ENCODE measurements around the gene SIRPB1.

The SIRPB1 gene

DNA sequence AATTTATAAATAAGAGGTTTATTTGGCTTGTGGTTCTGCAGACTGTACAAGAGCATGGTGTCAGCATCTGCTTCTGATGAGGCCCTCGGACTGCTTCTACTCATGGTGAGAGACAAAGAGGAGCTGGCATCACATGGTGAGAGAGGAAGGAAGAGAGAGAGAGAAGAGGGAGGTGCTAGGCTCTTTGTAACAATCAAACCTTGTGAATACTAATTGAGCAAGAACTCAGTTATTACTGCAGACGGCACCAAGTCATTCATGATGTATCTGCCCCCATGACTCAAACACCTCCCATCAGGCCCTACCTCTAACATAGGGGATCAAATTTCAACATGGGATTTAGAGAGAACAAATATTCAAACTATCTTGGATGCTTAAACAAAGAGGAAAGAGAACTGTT is 44.1 kb upstream of the SIRPB1 start:
- Histone ChIP-seq H3K4me3 (ENCODE audit: low read depth, low read length, poor library complexity, severe bottlenecking) (no peak overlapping the region), H3F3A (ENCODE audit: insufficient read depth, low read length) (no peaks in the 10 kb centered on the region), H3K9ac (ENCODE audit: low read length) (no peak overlapping the region), H2AFZ (ENCODE audit: low read length) (no peak overlapping the region), H3K27ac (ENCODE audit: low read depth, low read length, poor library complexity, severe bottlenecking) (no peak overlapping the region), H3K79me2 (ENCODE audit: insufficient read depth, low read length) (no peaks in the 10 kb centered on the region), H3K9me2 (ENCODE audit: low read depth, low read length) (no peaks in the 10 kb centered on the region), H3K9me3 (ENCODE audit: low read length) (no peaks in the 10 kb centered on the region), H3K36me3 (ENCODE audit: insufficient read depth, low read length) (no peaks in the 10 kb centered on the region), H4K20me1 (ENCODE audit: insufficient read depth, low read length) (no peaks in the 10 kb centered on the region), H3K4me2 (ENCODE audit: low read length) (no peak overlapping the region), H3K27me3 (ENCODE audit: insufficient read depth, low read length) (no peaks in the 10 kb centered on the region), H3K4me1 (ENCODE audit: insufficient read depth, low read length, severe bottlenecking) (no peaks in the 10 kb centered on the region)
- no peak for TF ChIP-seq EZH2 (IDR thresholded peaks at IDR 0.05; ENCODE audit: borderline replicate concordance, low read length)
- TF ChIP-seq, protein P1, sequence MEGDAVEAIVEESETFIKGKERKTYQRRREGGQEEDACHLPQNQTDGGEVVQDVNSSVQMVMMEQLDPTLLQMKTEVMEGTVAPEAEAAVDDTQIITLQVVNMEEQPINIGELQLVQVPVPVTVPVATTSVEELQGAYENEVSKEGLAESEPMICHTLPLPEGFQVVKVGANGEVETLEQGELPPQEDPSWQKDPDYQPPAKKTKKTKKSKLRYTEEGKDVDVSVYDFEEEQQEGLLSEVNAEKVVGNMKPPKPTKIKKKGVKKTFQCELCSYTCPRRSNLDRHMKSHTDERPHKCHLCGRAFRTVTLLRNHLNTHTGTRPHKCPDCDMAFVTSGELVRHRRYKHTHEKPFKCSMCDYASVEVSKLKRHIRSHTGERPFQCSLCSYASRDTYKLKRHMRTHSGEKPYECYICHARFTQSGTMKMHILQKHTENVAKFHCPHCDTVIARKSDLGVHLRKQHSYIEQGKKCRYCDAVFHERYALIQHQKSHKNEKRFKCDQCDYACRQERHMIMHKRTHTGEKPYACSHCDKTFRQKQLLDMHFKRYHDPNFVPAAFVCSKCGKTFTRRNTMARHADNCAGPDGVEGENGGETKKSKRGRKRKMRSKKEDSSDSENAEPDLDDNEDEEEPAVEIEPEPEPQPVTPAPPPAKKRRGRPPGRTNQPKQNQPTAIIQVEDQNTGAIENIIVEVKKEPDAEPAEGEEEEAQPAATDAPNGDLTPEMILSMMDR (IDR thresholded peaks at IDR 0.05; ENCODE audit: low read length) = no peak

DNA sequence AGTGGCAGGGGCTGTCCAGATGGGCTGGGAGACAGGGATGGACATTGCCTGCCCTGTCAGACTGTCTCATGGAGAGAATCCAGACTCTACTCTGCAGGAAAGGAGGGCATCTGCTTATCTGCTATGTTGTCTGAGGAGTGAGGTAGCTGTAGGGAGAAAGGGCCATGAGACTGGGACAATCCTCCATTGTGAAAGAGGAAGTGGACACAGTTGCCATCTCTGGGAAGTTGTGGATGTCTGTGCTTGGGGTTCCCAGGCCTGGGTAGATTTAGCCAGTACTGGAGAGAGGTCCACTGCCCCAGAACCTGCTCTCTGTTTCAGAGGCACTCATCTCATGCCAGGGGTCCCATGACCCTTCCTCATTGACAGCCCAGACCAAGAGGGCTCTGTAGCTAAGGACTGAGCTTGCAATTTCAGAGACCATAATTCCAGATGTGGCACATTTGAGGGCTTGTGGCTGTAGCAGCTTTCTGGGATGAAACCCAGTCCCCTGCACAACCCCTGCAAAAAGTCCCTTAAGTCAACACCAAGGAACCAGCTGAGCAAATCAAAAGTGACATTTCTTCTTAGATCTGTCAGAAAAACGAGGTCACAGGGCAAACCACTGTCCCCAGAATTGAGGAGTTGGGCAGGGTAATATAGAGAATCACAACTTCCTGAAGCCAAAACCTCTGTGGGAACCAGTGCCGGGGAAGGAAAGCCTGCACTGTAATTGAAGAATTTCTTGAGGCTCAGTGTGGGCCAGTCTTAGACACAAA is 41.9 kb upstream of the SIRPB1 start:
- H3K36me3 ChIP-seq (ENCODE audit: insufficient read depth, low read length) = no peaks in the 10 kb centered on the region
- H3K4me2 ChIP-seq (ENCODE audit: low read length) = no peak overlapping the region
- no peak overlapping the region for H3K9ac ChIP-seq (ENCODE audit: low read length)
- TF ChIP-seq, protein P1 (IDR thresholded peaks at IDR 0.05; ENCODE audit: low read length) = no peak
- no peak for TF ChIP-seq EZH2 (IDR thresholded peaks at IDR 0.05; ENCODE audit: borderline replicate concordance, low read length)
- no peak overlapping the region for H3K4me3 ChIP-seq (ENCODE audit: low read depth, low read length, poor library complexity, severe bottlenecking)
- no peaks in the 10 kb centered on the region for H3K27me3 ChIP-seq (ENCODE audit: insufficient read depth, low read length)
- H3K9me3 ChIP-seq (ENCODE audit: low read length) = no peaks in the 10 kb centered on the region
- H2AFZ ChIP-seq (ENCODE audit: low read length) = no peak overlapping the region
- no peaks in the 10 kb centered on the region for H3K79me2 ChIP-seq (ENCODE audit: insufficient read depth, low read length)
- no peaks in the 10 kb centered on the region for H3K4me1 ChIP-seq (ENCODE audit: insufficient read depth, low read length, severe bottlenecking)
- H3K9me2 ChIP-seq (ENCODE audit: low read depth, low read length) = no peaks in the 10 kb centered on the region
- H4K20me1 ChIP-seq (ENCODE audit: insufficient read depth, low read length) = no peaks in the 10 kb centered on the region
- no peak overlapping the region for H3K27ac ChIP-seq (ENCODE audit: low read depth, low read length, poor library complexity, severe bottlenecking)
- no peaks in the 10 kb centered on the region for H3F3A ChIP-seq (ENCODE audit: insufficient read depth, low read length)

DNA sequence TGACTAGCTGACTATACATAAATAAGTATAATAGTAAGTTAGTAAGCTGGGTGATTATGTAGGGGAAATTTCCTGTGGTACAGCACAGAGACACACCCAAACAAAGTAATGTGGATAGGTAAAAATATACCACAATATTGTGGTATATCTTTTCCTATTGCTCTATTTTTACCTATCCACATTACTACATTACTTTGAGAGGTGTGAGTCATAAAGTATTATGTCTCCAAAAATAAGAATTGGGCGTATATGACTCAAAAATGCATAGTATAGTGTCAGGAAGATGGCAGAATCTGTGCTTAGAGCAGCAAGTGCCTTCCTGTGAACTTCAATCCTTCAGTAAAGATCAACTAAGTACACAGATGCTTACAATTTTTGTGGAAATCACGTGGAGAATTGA is 40.4 kb upstream of the SIRPB1 start:
- no peaks in the 10 kb centered on the region for H3K9me2 ChIP-seq (ENCODE audit: low read depth, low read length)
- no peaks in the 10 kb centered on the region for H3K79me2 ChIP-seq (ENCODE audit: insufficient read depth, low read length)
- no peak overlapping the region for H3K4me2 ChIP-seq (ENCODE audit: low read length)
- no peak overlapping the region for H3K27ac ChIP-seq (ENCODE audit: low read depth, low read length, poor library complexity, severe bottlenecking)
- no peaks in the 10 kb centered on the region for H3K4me1 ChIP-seq (ENCODE audit: insufficient read depth, low read length, severe bottlenecking)
- H3K27me3 ChIP-seq (ENCODE audit: insufficient read depth, low read length) = no peaks in the 10 kb centered on the region
- no peaks in the 10 kb centered on the region for H3K36me3 ChIP-seq (ENCODE audit: insufficient read depth, low read length)
- no peak for TF ChIP-seq EZH2 (IDR thresholded peaks at IDR 0.05; ENCODE audit: borderline replicate concordance, low read length)
- TF ChIP-seq, protein P1 (IDR thresholded peaks at IDR 0.05; ENCODE audit: low read length) = no peak
- H4K20me1 ChIP-seq (ENCODE audit: insufficient read depth, low read length) = no peaks in the 10 kb centered on the region
- no peak overlapping the region for H3K4me3 ChIP-seq (ENCODE audit: low read depth, low read length, poor library complexity, severe bottlenecking)
- no peaks in the 10 kb centered on the region for H3F3A ChIP-seq (ENCODE audit: insufficient read depth, low read length)
- H3K9me3 ChIP-seq (ENCODE audit: low read length) = no peaks in the 10 kb centered on the region
- no peak overlapping the region for H2AFZ ChIP-seq (ENCODE audit: low read length)
- no peak overlapping the region for H3K9ac ChIP-seq (ENCODE audit: low read length)
